A549 (cell line): ENCODE data around the gene KRTAP2-4.

ENCODE experiments used
- CHD4 ChIP-seq: fragments of 200-600 bp; sonication (generic); IDR thresholded peaks from 2 replicates; pipeline ENCODE4 v1.6.1; 2016; ENCODE audit warnings: antibody characterized with exemption, mild to moderate bottlenecking, borderline replicate concordance
- CTCF ChIP-seq: fragments of >200 bp; sonication (Bioruptor Twin); formaldehyde crosslinking; IDR thresholded peaks from 3 replicates; pipeline ENCODE4 v1.5.1; 2016
- POLR2A ChIP-seq: IDR thresholded peaks from 2 replicates; pipeline ENCODE4 v1.6.1; 2012; ENCODE audit warnings: mild to moderate bottlenecking, low read length
- RAD21 ChIP-seq, 2 experiments: fragments of >200 bp in 1 of 2; sonication (Bioruptor Twin) in 1 of 2; formaldehyde crosslinking in 1 of 2; IDR thresholded peaks in 1 of 2; conservative IDR thresholded peaks in 1 of 2; 2 replicates in 1 of 2; 3 replicates in 1 of 2; pipeline ENCODE4 v1.6.1; 2012 to 2018; ENCODE audit warnings: inconsistent platforms in 1 of 2

- TF ChIP-seq CHD4 (no peak), POLR2A (no peak), RAD21 (conservative IDR thresholded peaks at IDR 0.05 in 1 of 2, IDR thresholded peaks at IDR 0.05 in 1 of 2) (no peak), CTCF (no peak)
These were observed 27.8 kb downstream of the KRTAP2-4 start for GRCh38 chr17:41037853-41038350.
